ENCODE results near the gene XRCC6. TPM values are rescaled to one million over a fixed set of nuclear protein-coding genes. Genes with fewer than 3 reads are reported as not detected.

XRCC6 gene
- polyA plus RNA-seq, 1 donor (not counting 4 experiments of a cell fraction or from before 2014, with no cell fraction given), result 247 TPM

DNA sequence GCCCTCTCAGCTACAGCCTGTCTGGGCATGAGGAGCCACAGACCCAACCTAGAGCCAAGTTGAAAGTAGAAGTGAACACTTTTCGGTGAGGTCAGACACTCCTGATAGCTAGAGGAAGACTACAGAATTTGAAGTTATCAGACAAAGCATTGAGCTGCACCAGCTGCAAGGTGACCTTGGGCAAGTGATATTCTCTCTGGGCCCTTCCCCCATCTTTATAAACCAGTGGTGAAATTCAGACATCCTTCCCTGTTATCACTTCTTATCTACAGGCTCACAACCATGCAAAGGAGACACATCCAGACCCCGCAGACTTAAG lies 23.5 kb upstream of the XRCC6 start:
- dilution Hi-C loops (cut with MboI; ENCODE audit: extremely low pct_ligation_motif_present, low sequenced_read_pairs), result no loop called here
- no peak overlapping the region for H2AFZ ChIP-seq (ENCODE audit: control insufficient read depth, low read length)
- H3K27me3 ChIP-seq (ENCODE audit: control insufficient read depth, extremely low read depth, insufficient read depth, low read length), result no peaks in the 10 kb centered on the region
- FAIRE-seq (peak; percentile 39), DNase-seq (ENCODE audit: low read depth, low spot score) (no peak)
- no peaks in the 10 kb centered on the region for H3K9me3 ChIP-seq (ENCODE audit: control insufficient read depth, low read depth, low read length)
- H3K9me1 ChIP-seq (ENCODE audit: control insufficient read depth, extremely low read depth, insufficient read depth, low read length), result peaks cover 5% of the 10 kb centered on the region
- peak overlapping the region in 2 of 3 experiments; percentile 16 to 37 for H3K4me3 ChIP-seq (ENCODE audit: control insufficient read depth in 2 of 3, extremely low read depth in 1 of 3, insufficient read depth in 2 of 3, low read depth in 1 of 3, low read length in 3 of 3)
- peak overlapping the region; percentile 91 for H3K27ac ChIP-seq (ENCODE audit: control insufficient read depth, insufficient read depth, low read length)
- peaks cover 30% of the 10 kb centered on the region for H3K4me1 ChIP-seq (ENCODE audit: control insufficient read depth, extremely low read depth, insufficient read depth, low read length)
- H3K4me2 ChIP-seq (ENCODE audit: control insufficient read depth, extremely low read depth, insufficient read depth, low read depth, low read length), result peak overlapping the region; percentile 83
- H3K79me2 ChIP-seq (ENCODE audit: control insufficient read depth, insufficient read depth, low read length), result no peaks in the 10 kb centered on the region
- peak overlapping the region; percentile 34 for H3K9ac ChIP-seq (ENCODE audit: control insufficient read depth, extremely low read depth, insufficient read depth, low read length)
- peaks cover 16 to 27% of the 10 kb centered on the region in 2 experiments for H3K36me3 ChIP-seq (ENCODE audit: control insufficient read depth in 2 of 2, extremely low read depth in 1 of 2, insufficient read depth in 2 of 2, low read length in 2 of 2)
- no peaks in the 10 kb centered on the region for H4K20me1 ChIP-seq (ENCODE audit: control insufficient read depth, extremely low read depth, insufficient read depth, low read length)
- TF ChIP-seq, protein P1, sequence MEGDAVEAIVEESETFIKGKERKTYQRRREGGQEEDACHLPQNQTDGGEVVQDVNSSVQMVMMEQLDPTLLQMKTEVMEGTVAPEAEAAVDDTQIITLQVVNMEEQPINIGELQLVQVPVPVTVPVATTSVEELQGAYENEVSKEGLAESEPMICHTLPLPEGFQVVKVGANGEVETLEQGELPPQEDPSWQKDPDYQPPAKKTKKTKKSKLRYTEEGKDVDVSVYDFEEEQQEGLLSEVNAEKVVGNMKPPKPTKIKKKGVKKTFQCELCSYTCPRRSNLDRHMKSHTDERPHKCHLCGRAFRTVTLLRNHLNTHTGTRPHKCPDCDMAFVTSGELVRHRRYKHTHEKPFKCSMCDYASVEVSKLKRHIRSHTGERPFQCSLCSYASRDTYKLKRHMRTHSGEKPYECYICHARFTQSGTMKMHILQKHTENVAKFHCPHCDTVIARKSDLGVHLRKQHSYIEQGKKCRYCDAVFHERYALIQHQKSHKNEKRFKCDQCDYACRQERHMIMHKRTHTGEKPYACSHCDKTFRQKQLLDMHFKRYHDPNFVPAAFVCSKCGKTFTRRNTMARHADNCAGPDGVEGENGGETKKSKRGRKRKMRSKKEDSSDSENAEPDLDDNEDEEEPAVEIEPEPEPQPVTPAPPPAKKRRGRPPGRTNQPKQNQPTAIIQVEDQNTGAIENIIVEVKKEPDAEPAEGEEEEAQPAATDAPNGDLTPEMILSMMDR (optimal IDR thresholded peaks at IDR 0.05 in 1 of 3, IDR thresholded peaks at IDR 0.05 in 1 of 3, conservative IDR thresholded peaks at IDR 0.05 in 1 of 3; ENCODE audit: extremely low read depth in 1 of 3, insufficient read depth in 2 of 3, low read length in 3 of 3), result peak in 1 of 3 experiments; percentile 8
- no peak for TF ChIP-seq EZH2 (IDR thresholded peaks at IDR 0.05; ENCODE audit: low read length)

DNA sequence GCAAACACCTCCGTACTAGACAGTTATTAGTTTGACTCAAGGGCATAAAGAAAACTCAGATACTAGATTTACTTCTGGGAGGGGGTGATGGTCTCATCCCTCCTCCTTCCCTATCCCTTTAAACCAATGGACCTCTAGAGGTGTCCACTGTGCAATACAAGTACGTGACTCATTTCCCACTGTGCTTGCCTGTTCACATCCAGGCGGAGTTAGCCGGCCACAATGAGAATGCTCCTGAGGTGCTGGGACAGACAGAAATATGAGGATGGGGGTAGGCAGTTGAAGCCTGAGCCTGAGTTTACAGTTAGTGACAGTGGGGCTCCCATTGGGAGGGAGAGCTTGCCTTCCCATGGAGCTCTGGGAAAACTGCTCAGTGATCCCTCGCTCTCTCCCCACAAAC lies 23.0 kb upstream of the XRCC6 start:
- H3K4me1 ChIP-seq (ENCODE audit: control insufficient read depth, extremely low read depth, insufficient read depth, low read length), result peaks cover 30% of the 10 kb centered on the region
- DNase-seq (ENCODE audit: low read depth, low spot score), result peak; percentile 63
- no peaks in the 10 kb centered on the region for H4K20me1 ChIP-seq (ENCODE audit: control insufficient read depth, extremely low read depth, insufficient read depth, low read length)
- peak overlapping the region in 2 of 3 experiments; percentile 21 to 38 for H3K4me3 ChIP-seq (ENCODE audit: control insufficient read depth in 2 of 3, extremely low read depth in 1 of 3, insufficient read depth in 2 of 3, low read depth in 1 of 3, low read length in 3 of 3)
- no peaks in the 10 kb centered on the region for H3K79me2 ChIP-seq (ENCODE audit: control insufficient read depth, insufficient read depth, low read length)
- H3K27me3 ChIP-seq (ENCODE audit: control insufficient read depth, extremely low read depth, insufficient read depth, low read length), result no peaks in the 10 kb centered on the region
- peak overlapping the region; percentile 65 for H3K9ac ChIP-seq (ENCODE audit: control insufficient read depth, extremely low read depth, insufficient read depth, low read length)
- H3K9me3 ChIP-seq (ENCODE audit: control insufficient read depth, low read depth, low read length), result no peaks in the 10 kb centered on the region
- peak overlapping the region; percentile 83 for H3K4me2 ChIP-seq (ENCODE audit: control insufficient read depth, extremely low read depth, insufficient read depth, low read depth, low read length)
- H3K36me3 ChIP-seq (ENCODE audit: control insufficient read depth in 2 of 2, extremely low read depth in 1 of 2, insufficient read depth in 2 of 2, low read length in 2 of 2), result peaks cover 17 to 31% of the 10 kb centered on the region in 2 experiments
- FAIRE-seq, result peak; percentile 96
- peak overlapping the region; percentile 91 for H3K27ac ChIP-seq (ENCODE audit: control insufficient read depth, insufficient read depth, low read length)
- dilution Hi-C loops (cut with MboI; ENCODE audit: extremely low pct_ligation_motif_present, low sequenced_read_pairs), result no loop called here
- TF ChIP-seq, protein P1 (optimal IDR thresholded peaks at IDR 0.05 in 1 of 3, IDR thresholded peaks at IDR 0.05 in 1 of 3, conservative IDR thresholded peaks at IDR 0.05 in 1 of 3; ENCODE audit: extremely low read depth in 1 of 3, insufficient read depth in 2 of 3, low read length in 3 of 3), result peak in 2 of 3 experiments; percentile 11 to 16
- TF ChIP-seq EZH2 (IDR thresholded peaks at IDR 0.05; ENCODE audit: low read length), result no peak
- H3K9me1 ChIP-seq (ENCODE audit: control insufficient read depth, extremely low read depth, insufficient read depth, low read length), result peaks cover 5% of the 10 kb centered on the region
- H2AFZ ChIP-seq (ENCODE audit: control insufficient read depth, low read length), result peak overlapping the region; percentile 61

Data from keratinocyte (primary cell).